Uterus (tissue), 2 donors: ENCODE data around the gene GNPTAB.

Experiments used
- POLR2A ChIP-seq, 2 donors: fragments of 450-650 bp; IDR thresholded peaks; one replicate each; pipeline ENCODE4 v1.6.1; 2016; ENCODE audit warnings: antibody characterized with exemption in 2 of 2, mild to moderate bottlenecking in 1 of 2, moderate library complexity in 1 of 2
- TF ChIP-seq, protein P1 (sequence below), 4 experiments: fragments of 200-600 bp in 2 of 4; fragments of 450-650 bp in 2 of 4; sonication (generic) in 2 of 4; IDR thresholded peaks; one replicate each; pipeline ENCODE4 v1.5.1; 2016 to 2019; ENCODE audit warnings: antibody characterized with exemption in 4 of 4, mild to moderate bottlenecking in 2 of 4, moderate library complexity in 1 of 4

DNA sequence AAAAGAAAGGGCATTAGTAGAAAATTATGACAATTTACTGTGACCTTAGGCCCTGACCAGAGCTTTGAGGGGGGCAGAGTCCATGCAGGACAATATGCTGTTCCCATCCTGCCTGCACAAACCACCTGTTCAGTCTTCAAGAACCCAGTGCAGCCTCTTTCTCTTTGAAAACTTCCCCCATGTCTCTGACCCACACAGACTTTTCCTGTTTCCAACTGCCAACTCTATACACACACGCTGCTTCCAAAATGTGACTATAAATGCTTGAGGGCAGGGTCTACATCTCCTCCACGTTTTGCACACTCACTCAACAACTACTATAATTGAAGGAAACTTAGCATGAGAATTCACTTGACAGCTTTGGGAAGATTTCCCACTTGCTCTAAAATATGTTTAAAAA, 54.9 kb downstream of the GNPTAB start:
- TF ChIP-seq, protein P1, sequence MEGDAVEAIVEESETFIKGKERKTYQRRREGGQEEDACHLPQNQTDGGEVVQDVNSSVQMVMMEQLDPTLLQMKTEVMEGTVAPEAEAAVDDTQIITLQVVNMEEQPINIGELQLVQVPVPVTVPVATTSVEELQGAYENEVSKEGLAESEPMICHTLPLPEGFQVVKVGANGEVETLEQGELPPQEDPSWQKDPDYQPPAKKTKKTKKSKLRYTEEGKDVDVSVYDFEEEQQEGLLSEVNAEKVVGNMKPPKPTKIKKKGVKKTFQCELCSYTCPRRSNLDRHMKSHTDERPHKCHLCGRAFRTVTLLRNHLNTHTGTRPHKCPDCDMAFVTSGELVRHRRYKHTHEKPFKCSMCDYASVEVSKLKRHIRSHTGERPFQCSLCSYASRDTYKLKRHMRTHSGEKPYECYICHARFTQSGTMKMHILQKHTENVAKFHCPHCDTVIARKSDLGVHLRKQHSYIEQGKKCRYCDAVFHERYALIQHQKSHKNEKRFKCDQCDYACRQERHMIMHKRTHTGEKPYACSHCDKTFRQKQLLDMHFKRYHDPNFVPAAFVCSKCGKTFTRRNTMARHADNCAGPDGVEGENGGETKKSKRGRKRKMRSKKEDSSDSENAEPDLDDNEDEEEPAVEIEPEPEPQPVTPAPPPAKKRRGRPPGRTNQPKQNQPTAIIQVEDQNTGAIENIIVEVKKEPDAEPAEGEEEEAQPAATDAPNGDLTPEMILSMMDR (IDR thresholded peaks at IDR 0.05) = no peak
- TF ChIP-seq POLR2A (IDR thresholded peaks at IDR 0.05) = no peak
